Measurements from ENCODE around the gene NCOA7. TPM values are rescaled to one million over a fixed set of nuclear protein-coding genes. Genes with fewer than 3 reads are reported as not detected.

NCOA7 gene
- total RNA-seq, 2 donors from 2014 or later: 26.5 to 30.0 TPM

- Histone ChIP-seq H3K9me3 (no peaks in the 10 kb centered on the region), H3K36me3 (replicated peaks in 1 of 2; ENCODE audit: insufficient read depth in 1 of 2, low read depth in 2 of 2) (no peaks in the 10 kb centered on the region), H3K4me3 (peak overlapping the region in 1 of 2 donors; percentile 44), H3K27ac (peak overlapping the region in 3 of 4 donors; percentile 86 to 96 (median 94)), H3K27me3 (no peaks in the 10 kb centered on the region), H3K4me1 (peaks cover 20% of the 10 kb centered on the region)
- intact Hi-C loops (cut with DNase I): no loop called here
- ATAC-seq: no peak
- DNase-seq: no peak
- WGBS, 2 donors: 14% methylated on average over 4 of the region's 4 CpGs
- no peak for TF ChIP-seq POLR2A (IDR thresholded peaks at IDR 0.05)
- TF ChIP-seq CTCF (IDR thresholded peaks at IDR 0.05): no peak
Observed at GRCh38 chr6:125750692-125751333, 39.9 kb upstream of the NCOA7 start.

DNA sequence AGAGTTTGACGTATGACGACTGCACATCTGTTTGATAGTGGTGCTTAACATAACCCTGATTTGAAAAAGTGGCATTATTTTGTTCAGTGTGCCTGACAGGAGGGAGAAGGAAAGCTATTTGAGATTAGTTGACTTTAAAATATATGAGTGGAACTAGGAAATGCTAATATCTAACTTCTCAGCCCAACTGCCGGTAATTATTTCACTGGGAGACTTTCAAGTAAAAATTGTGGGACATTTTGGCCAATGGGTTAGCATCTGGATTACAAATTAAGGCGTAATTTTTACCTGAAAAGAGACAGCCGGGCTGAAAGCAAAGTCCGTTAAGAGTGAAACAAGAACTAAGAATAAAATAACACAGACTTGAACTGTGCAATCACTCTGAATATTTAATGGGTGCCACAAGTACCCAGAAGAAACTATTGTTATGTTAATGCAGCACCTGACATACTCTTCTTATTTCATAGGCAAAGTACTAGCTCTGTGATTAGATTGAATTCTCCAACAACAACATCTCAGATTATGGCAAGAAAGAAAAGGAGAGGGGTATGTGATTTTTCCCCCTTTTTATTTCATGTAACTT, 39.3 kb upstream of the NCOA7 start:
- no peak overlapping the region for H3K4me3 ChIP-seq

DNA sequence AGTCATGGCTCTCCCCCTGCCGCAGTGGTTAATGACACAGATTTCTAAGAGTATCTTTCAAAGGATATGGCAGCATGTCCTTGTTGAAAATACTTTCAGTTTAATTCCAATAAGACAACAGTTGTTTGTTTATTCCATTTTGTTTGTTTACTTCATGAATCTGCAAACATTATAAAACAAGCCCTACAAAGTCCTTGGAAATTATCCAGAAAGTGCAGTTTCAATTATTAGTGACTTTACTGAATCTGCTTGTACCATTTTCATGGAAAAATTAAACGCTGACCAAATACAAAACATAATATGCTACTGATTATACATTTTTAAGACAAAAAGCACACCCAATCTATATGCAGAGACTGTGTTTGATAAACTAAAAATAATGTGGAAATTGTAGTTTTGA, 38.0 kb upstream of the NCOA7 start:
- H3K4me3 ChIP-seq: no peak overlapping the region
- intact Hi-C loops (cut with DNase I): no loop called here
- H3K9me3 ChIP-seq: no peaks in the 10 kb centered on the region
- H3K27ac ChIP-seq: peak overlapping the region in 2 of 4 donors; percentile 59 to 94
- DNase-seq: no peak
- H3K4me1 ChIP-seq: peaks cover 20% of the 10 kb centered on the region
- no peaks in the 10 kb centered on the region for H3K27me3 ChIP-seq
- WGBS, 2 donors: 52 to 57% methylated on average over 2 of the region's 2 CpGs
- H3K36me3 ChIP-seq (replicated peaks in 1 of 2; ENCODE audit: insufficient read depth in 1 of 2, low read depth in 2 of 2): no peaks in the 10 kb centered on the region
- TF ChIP-seq POLR2A (IDR thresholded peaks at IDR 0.05): no peak
- TF ChIP-seq CTCF (IDR thresholded peaks at IDR 0.05): no peak
- ATAC-seq: no peak

More for the DNA sequence above, 39.3 kb upstream of the NCOA7 start:
- intact Hi-C loops (cut with DNase I): no loop called here
- H3K4me1 ChIP-seq: peaks cover 20% of the 10 kb centered on the region
- H3K27ac ChIP-seq: peak overlapping the region in 3 of 4 donors; percentile 25 to 96 (median 94)
- no peaks in the 10 kb centered on the region for H3K27me3 ChIP-seq
- ATAC-seq: no peak
- TF ChIP-seq POLR2A (IDR thresholded peaks at IDR 0.05) (no peak), CTCF (IDR thresholded peaks at IDR 0.05) (no peak)
- H3K36me3 ChIP-seq (replicated peaks in 1 of 2; ENCODE audit: insufficient read depth in 1 of 2, low read depth in 2 of 2): no peaks in the 10 kb centered on the region
- no peaks in the 10 kb centered on the region for H3K9me3 ChIP-seq
- no peak for DNase-seq
- 33 to 35% methylated on average over 6 of the region's 6 CpGs for WGBS, 2 donors

DNA sequence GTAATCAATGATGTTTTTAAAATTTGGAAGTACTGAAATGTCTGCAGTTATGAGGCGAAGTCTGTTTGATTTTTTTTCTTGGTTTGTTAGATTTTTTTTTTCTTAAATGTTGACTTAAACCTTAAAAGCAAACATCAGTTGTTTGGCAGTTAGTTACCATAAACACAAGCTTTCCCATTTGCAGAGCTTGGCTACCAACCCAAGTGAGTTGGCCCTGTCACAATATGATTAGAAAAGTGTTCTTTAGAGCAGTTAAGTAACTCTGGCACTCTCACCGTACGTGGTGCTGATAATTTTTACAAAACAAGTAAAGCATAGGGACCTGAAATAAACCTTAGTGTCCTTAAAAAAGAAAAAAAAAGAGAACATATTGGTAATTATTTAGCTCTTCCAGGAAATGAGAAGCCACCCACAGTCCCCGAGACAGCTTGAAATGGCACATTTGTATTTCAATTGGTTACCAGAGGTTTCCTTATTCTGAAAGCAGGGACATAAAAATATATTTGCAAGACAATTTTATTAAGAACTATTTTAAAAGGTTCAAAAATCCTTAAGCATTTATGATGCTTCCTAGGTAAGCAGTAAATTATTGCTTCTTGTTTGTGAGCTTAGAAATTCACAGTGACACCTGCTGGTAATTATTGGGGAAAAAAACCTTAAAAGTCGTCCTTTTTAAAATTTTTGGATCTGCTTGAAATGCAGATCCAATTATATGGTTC, 37.4 kb upstream of the NCOA7 start:
- no peaks in the 10 kb centered on the region for H3K9me3 ChIP-seq
- H3K27me3 ChIP-seq: no peaks in the 10 kb centered on the region
- H3K36me3 ChIP-seq (replicated peaks in 1 of 2; ENCODE audit: insufficient read depth in 1 of 2, low read depth in 2 of 2): no peaks in the 10 kb centered on the region
- no peak overlapping the region for H3K4me3 ChIP-seq
- peaks cover 20% of the 10 kb centered on the region for H3K4me1 ChIP-seq
- intact Hi-C loops (cut with DNase I): no loop called here
- peak; percentile 33 for ATAC-seq
- H3K27ac ChIP-seq: peak overlapping the region in 3 of 4 donors; percentile 41 to 94 (median 59)
- peak; percentile 57 to 85 (median 72) for DNase-seq
- TF ChIP-seq CTCF (IDR thresholded peaks at IDR 0.05) (peak in 5 of 7 experiments; percentile 32 to 49 (median 37)), POLR2A (IDR thresholded peaks at IDR 0.05) (peak in 1 of 3 donors; percentile 18)
- whole genome bisulfite sequencing, 2 donors: 19 to 21% methylated on average over 5 of the region's 5 CpGs
